SU-DHL-6 (cell line): ENCODE results near the gene WDR86.

ENCODE experiments used
- H2AFZ ChIP-seq: fragments of 200-600 bp; sonication (generic); 2 replicates; pipeline ENCODE4 v1.6.1; 2014; ENCODE audit warnings: low read depth, mild to moderate bottlenecking, moderate library complexity, mixed read lengths, antibody characterized with exemption, low read length; ENCODE audit not compliant: severe bottlenecking
- H3F3A ChIP-seq: fragments of 200-600 bp; shearing (Covaris generic); 2 replicates; pipeline ENCODE4 v1.6.0; 2016; ENCODE audit warnings: antibody characterized with exemption, mild to moderate bottlenecking; ENCODE audit not compliant: insufficient read depth
- H3K27ac ChIP-seq: fragments of 200-600 bp; sonication (generic); 2 replicates; pipeline ENCODE4 v1.5.1; 2016; ENCODE audit warnings: low read depth, mild to moderate bottlenecking, low read length, moderate library complexity, mixed read lengths
- H3K27me3 ChIP-seq: fragments of 200-600 bp; sonication (generic), shearing (Covaris generic); 2 replicates; pipeline ENCODE4 v1.6.0; 2014; ENCODE audit warnings: mild to moderate bottlenecking, low read length
- H3K36me3 ChIP-seq: fragments of 200-600 bp; sonication (generic); 2 replicates; pipeline ENCODE4 v1.6.1; 2014; ENCODE audit warnings: mild to moderate bottlenecking, low read length, mixed read lengths
- H3K4me2 ChIP-seq: fragments of 300-600, 200-600 bp; shearing (Covaris generic), sonication (generic); 2 replicates; pipeline ENCODE4 v1.6.0; 2014; ENCODE audit warnings: low read length, low read depth, mild to moderate bottlenecking; ENCODE audit not compliant: poor library complexity, severe bottlenecking
- H3K4me3 ChIP-seq: fragments of 200-600 bp; sonication (generic); 2 replicates; pipeline ENCODE4 v1.5.1; 2014; ENCODE audit warnings: antibody characterized with exemption, low read length, mild to moderate bottlenecking, mixed read lengths; ENCODE audit not compliant: insufficient read depth, poor library complexity, severe bottlenecking
- H3K79me2 ChIP-seq: fragments of 200-600 bp; sonication (generic); 2 replicates; pipeline ENCODE4 v1.6.1; 2014; ENCODE audit warnings: mild to moderate bottlenecking, low read length, moderate library complexity; ENCODE audit not compliant: insufficient read depth
- H3K9ac ChIP-seq: fragments of 200-600 bp; sonication (generic); 2 replicates; pipeline ENCODE4 v1.7.0; 2014; ENCODE audit warnings: mild to moderate bottlenecking, low read length
- H3K9me2 ChIP-seq: fragments of 200-600 bp; sonication (generic); replicated peaks from 2 replicates; pipeline ENCODE4 v1.6.1; 2014; ENCODE audit warnings: low read length; ENCODE audit not compliant: insufficient read depth
- H3K9me3 ChIP-seq: fragments of 200-600 bp; sonication (generic); 2 replicates; pipeline ENCODE4 v1.6.1; 2014; ENCODE audit warnings: low read length, mixed read lengths; ENCODE audit not compliant: insufficient read depth
- H4K20me1 ChIP-seq: fragments of 200-600 bp; sonication (generic); 2 replicates; pipeline ENCODE4 v1.6.1; 2014; ENCODE audit warnings: low read depth, mild to moderate bottlenecking, antibody characterized with exemption, low read length, moderate library complexity, mixed read lengths
- EZH2phosphoT487 ChIP-seq: fragments of 200-600 bp; sonication (generic), shearing (Covaris generic); conservative IDR thresholded peaks from 2 replicates; pipeline ENCODE4 v1.6.1; 2018; ENCODE audit warnings: mild to moderate bottlenecking, antibody characterized with exemption, low read length, moderate library complexity, mixed read lengths
- TF ChIP-seq, protein P1 (sequence below): fragments of 200-600 bp; sonication (generic); IDR thresholded peaks from one replicate; pipeline ENCODE4 v1.5.1; 2017; ENCODE audit warnings: antibody characterized with exemption, mild to moderate bottlenecking, low read length, moderate library complexity; ENCODE audit not compliant: insufficient read depth, poor library complexity, severe bottlenecking

The WDR86 gene

DNA sequence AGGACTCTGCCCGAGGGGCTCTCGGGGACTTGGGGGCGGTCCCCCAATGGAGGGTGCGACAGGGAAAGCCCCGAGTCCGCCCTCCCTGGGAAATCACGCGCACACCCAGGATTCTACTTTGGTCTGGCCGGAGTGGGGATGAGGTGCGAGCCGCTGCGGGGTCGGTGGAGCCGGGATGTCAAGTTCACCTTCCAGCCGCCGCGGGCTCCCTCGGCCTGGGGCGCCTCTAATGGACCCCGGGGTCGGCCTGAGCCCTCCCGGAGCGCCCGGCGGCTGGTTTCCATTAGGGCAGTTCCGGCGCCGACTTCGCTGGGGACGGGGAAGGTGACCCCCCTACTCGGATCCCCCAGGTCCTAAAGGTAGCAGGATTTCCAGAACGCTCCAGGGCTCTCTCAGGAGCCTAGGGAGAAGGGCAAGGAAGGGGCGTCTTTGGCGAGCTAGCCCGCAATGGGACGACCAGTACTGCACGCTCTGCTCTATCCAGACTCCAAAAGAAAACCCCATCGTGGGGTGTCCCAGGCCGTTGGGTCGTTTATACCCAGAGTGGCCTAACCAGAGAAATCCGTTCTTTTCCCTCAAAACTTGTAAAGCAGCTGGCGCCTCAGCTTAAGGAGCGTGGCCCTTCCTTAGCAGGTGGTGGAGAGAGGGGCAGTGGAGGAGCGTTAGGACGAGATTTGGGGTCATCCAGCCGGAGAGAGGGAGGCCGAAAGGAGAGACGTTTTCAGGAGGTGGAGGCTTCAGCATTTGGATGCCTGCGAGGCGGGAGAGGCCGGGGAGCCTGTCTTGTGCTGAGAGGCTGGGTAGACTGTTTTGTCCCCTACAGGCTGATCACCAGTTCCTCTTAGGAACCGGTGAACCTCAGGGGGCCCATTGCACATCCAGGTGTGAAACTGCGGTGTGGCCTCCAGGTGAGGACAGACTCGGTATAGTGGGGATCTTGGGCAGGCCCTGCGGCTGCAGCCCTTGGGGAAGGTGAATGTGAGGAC is 860 bp upstream of the WDR86 start:
- no peaks in the 10 kb centered on the region for H3F3A ChIP-seq
- no peak overlapping the region for H2AFZ ChIP-seq
- TF ChIP-seq, protein P1, sequence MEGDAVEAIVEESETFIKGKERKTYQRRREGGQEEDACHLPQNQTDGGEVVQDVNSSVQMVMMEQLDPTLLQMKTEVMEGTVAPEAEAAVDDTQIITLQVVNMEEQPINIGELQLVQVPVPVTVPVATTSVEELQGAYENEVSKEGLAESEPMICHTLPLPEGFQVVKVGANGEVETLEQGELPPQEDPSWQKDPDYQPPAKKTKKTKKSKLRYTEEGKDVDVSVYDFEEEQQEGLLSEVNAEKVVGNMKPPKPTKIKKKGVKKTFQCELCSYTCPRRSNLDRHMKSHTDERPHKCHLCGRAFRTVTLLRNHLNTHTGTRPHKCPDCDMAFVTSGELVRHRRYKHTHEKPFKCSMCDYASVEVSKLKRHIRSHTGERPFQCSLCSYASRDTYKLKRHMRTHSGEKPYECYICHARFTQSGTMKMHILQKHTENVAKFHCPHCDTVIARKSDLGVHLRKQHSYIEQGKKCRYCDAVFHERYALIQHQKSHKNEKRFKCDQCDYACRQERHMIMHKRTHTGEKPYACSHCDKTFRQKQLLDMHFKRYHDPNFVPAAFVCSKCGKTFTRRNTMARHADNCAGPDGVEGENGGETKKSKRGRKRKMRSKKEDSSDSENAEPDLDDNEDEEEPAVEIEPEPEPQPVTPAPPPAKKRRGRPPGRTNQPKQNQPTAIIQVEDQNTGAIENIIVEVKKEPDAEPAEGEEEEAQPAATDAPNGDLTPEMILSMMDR, result no peak
- TF ChIP-seq EZH2phosphoT487, result no peak
- no peaks in the 10 kb centered on the region for H3K9me2 ChIP-seq
- H3K79me2 ChIP-seq, result no peaks in the 10 kb centered on the region
- no peak overlapping the region for H3K27ac ChIP-seq
- no peak overlapping the region for H3K9ac ChIP-seq
- no peak overlapping the region for H3K4me2 ChIP-seq
- no peak overlapping the region for H3K4me3 ChIP-seq
- no peaks in the 10 kb centered on the region for H3K27me3 ChIP-seq
- H3K36me3 ChIP-seq, result no peaks in the 10 kb centered on the region
- no peaks in the 10 kb centered on the region for H4K20me1 ChIP-seq
- no peaks in the 10 kb centered on the region for H3K9me3 ChIP-seq

DNA sequence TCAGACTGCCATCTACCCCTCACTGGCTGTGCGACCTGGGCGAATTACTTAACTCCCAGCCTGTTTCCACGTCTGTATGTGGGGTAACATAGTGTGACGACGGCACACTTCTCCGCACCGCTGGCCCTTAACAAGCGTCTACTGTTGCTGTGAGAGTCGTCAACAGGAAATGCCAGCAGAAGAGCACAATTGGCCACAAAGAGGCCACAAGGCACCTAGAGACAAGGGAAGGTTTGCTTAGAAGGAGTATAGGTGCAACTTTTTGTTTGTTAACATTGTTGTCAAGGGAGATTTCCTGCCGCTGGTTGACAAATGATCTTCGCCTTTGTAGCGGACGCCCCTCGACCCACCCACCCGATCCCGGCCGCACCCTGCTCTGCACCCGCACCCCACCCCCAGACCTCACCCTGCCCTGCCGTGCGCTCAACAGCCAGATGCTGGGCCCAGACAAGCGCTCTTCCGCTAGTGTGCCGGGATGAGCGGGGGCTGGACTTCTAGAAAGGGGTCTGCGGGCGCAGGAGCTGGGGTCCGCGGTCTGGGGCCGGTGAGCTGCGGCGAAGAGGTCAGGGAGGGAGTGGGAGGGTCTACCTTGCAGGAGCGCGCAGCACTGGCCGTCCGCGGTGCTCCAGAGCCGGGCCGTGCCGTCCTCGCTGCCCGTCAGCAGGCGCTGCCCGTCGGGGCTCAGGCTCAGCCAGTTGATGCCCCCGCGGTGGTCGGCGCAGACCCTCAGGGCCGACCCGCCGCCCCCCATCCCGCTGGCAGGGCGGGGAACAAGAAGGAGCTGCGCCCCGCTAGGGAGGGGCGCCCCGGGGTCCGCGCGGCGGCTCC is 785 bp downstream of the WDR86 start:
- H3K27ac ChIP-seq, result no peak overlapping the region
- H3F3A ChIP-seq, result no peaks in the 10 kb centered on the region
- TF ChIP-seq, protein P1, result no peak
- no peak for TF ChIP-seq EZH2phosphoT487
- H3K79me2 ChIP-seq, result no peaks in the 10 kb centered on the region
- no peaks in the 10 kb centered on the region for H4K20me1 ChIP-seq
- H3K4me2 ChIP-seq, result no peak overlapping the region
- no peak overlapping the region for H3K4me3 ChIP-seq
- no peaks in the 10 kb centered on the region for H3K9me2 ChIP-seq
- no peaks in the 10 kb centered on the region for H3K27me3 ChIP-seq
- H2AFZ ChIP-seq, result no peak overlapping the region
- no peak overlapping the region for H3K9ac ChIP-seq
- no peaks in the 10 kb centered on the region for H3K9me3 ChIP-seq
- no peaks in the 10 kb centered on the region for H3K36me3 ChIP-seq

DNA sequence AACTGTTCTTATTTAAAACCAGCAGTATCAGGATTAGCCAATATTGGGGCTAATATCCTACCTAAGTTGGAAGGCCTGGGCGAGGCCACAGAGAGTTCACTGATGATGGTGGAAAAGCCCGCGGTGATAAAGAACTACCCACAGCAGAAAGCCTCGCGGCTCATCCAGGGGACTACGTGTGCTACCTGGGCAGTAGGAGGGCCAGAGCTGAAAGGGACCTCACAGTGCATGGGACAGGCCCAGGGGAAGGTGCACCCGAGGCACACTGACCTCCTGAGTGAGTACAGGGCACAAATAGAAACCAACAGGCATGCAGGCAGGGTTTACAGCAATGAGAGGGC is 1.4 kb downstream of the WDR86 start:
- Histone ChIP-seq H3K4me2 (no peak overlapping the region), H3K27me3 (no peaks in the 10 kb centered on the region), H3K27ac (no peak overlapping the region), H3K9ac (no peak overlapping the region), H3K9me2 (no peaks in the 10 kb centered on the region), H3F3A (no peaks in the 10 kb centered on the region), H4K20me1 (no peaks in the 10 kb centered on the region), H3K4me3 (no peak overlapping the region), H3K79me2 (no peaks in the 10 kb centered on the region), H3K9me3 (no peaks in the 10 kb centered on the region), H2AFZ (no peak overlapping the region), H3K36me3 (no peaks in the 10 kb centered on the region)
- TF ChIP-seq, protein P1, result no peak
- TF ChIP-seq EZH2phosphoT487, result no peak
